Peyer's patch (tissue), 4 donors: Measurements from ENCODE around the gene SULF2.

Source experiments
- CTCF ChIP-seq, 6 experiments: fragments of 450-650 bp in 4 of 6; fragments of 200-600 bp in 2 of 6; sonication (generic) in 1 of 6; IDR thresholded peaks; one replicate each; pipeline ENCODE4 v1.5.1; 2017 to 2019; ENCODE audit warnings: antibody characterized with exemption in 6 of 6, mild to moderate bottlenecking in 3 of 6, moderate library complexity in 1 of 6
- POLR2A ChIP-seq, 2 donors: fragments of 450-650 bp; IDR thresholded peaks; one replicate each; pipeline ENCODE4 v1.5.1; 2017; ENCODE audit warnings: antibody characterized with exemption in 2 of 2, mild to moderate bottlenecking in 2 of 2, moderate library complexity in 2 of 2

GRCh38 chr20:47815866-47816265, 30.6 kb upstream of the SULF2 start:
- TF ChIP-seq CTCF (IDR thresholded peaks at IDR 0.05) (no peak), POLR2A (IDR thresholded peaks at IDR 0.05) (no peak)
